H9 (cell line): ENCODE measurements around the gene GABRR3. TPM values are rescaled to one million over a fixed set of nuclear protein-coding genes. Genes with fewer than 3 reads are reported as not detected.

Source experiments
- DNase-seq: peaks from one replicate; pipeline ENCODE4 v3.0.0-alpha.2; 2017
- H2AFZ ChIP-seq: one replicate; pipeline ENCODE4 v1.6.1; 2013; ENCODE audit warnings: mild to moderate bottlenecking, low read length, control low read depth, moderate library complexity
- H2AK5ac ChIP-seq: 2 replicates; pipeline ENCODE4 v1.6.1; 2013; ENCODE audit warnings: low read length, control low read depth, mixed read lengths; ENCODE audit not compliant: insufficient read length
- H2BK120ac ChIP-seq: one replicate; pipeline ENCODE4 v1.6.1; 2013; ENCODE audit warnings: low read depth, mild to moderate bottlenecking, low read length, control low read depth, inconsistent platforms; ENCODE audit not compliant: poor library complexity, severe bottlenecking
- H2BK12ac ChIP-seq: 2 replicates; pipeline ENCODE4 v1.6.1; 2013; ENCODE audit warnings: low read length, control low read depth, mixed read lengths, low read depth; ENCODE audit not compliant: insufficient read length
- H2BK15ac ChIP-seq: 2 replicates; pipeline ENCODE4 v1.6.1; 2013; ENCODE audit warnings: low read depth, low read length, control low read depth
- H2BK20ac ChIP-seq: one replicate; pipeline ENCODE4 v1.6.1; 2013; ENCODE audit warnings: low read depth, mild to moderate bottlenecking, low read length, control low read depth, inconsistent platforms; ENCODE audit not compliant: poor library complexity, severe bottlenecking
- H2BK5ac ChIP-seq: 2 replicates; pipeline ENCODE4 v1.6.1; 2013; ENCODE audit warnings: low read length, control low read depth, mixed read lengths; ENCODE audit not compliant: insufficient read length
- H3K14ac ChIP-seq: 2 replicates; pipeline ENCODE4 v1.6.1; 2013; ENCODE audit warnings: low read length, control low read depth; ENCODE audit not compliant: insufficient read depth
- H3K18ac ChIP-seq: 2 replicates; pipeline ENCODE4 v1.6.1; 2013; ENCODE audit warnings: low read depth, mild to moderate bottlenecking, mixed read lengths, low read length, control low read depth; ENCODE audit not compliant: insufficient read length
- H3K23ac ChIP-seq: 2 replicates; pipeline ENCODE4 v1.6.1; 2013; ENCODE audit warnings: low read length, control low read depth, mixed read lengths, low read depth; ENCODE audit not compliant: insufficient read length
- H3K23me2 ChIP-seq: 2 replicates; pipeline ENCODE4 v1.6.1; 2013; ENCODE audit warnings: low read depth, mild to moderate bottlenecking, mixed read lengths, low read length, control low read depth; ENCODE audit not compliant: insufficient read length, poor library complexity, severe bottlenecking
- H3K27ac ChIP-seq: 2 replicates; pipeline ENCODE4 v1.5.1; 2013; ENCODE audit warnings: low read length, control low read depth, mixed read lengths, low read depth; ENCODE audit not compliant: insufficient read length
- H3K27me3 ChIP-seq: 2 replicates; pipeline ENCODE4 v1.6.1; 2013; ENCODE audit warnings: low read length, control low read depth, inconsistent platforms; ENCODE audit not compliant: insufficient read depth
- H3K4ac ChIP-seq: 2 replicates; pipeline ENCODE4 v1.6.1; 2013; ENCODE audit warnings: low read depth, mild to moderate bottlenecking, control low read depth, inconsistent platforms, low read length, moderate library complexity
- H3K4me1 ChIP-seq: 2 replicates; pipeline ENCODE4 v1.6.1; 2013; ENCODE audit warnings: low read length, control low read depth, inconsistent platforms; ENCODE audit not compliant: insufficient read depth
- H3K4me2 ChIP-seq: 2 replicates; pipeline ENCODE4 v1.6.1; 2013; ENCODE audit warnings: low read length, control low read depth, mixed read lengths; ENCODE audit not compliant: insufficient read length, insufficient read depth
- H3K56ac ChIP-seq: 2 replicates; pipeline ENCODE4 v1.6.1; 2013; ENCODE audit warnings: low read depth, mild to moderate bottlenecking, mixed read lengths, low read length, control low read depth; ENCODE audit not compliant: insufficient read length
- H3K79me1 ChIP-seq: 2 replicates; pipeline ENCODE4 v1.6.1; 2013; ENCODE audit warnings: low read depth, mild to moderate bottlenecking, moderate library complexity, low read length, control low read depth, inconsistent platforms; ENCODE audit not compliant: insufficient read depth, poor library complexity, severe bottlenecking
- H3K79me2 ChIP-seq: 2 replicates; pipeline ENCODE4 v1.6.1; 2013; ENCODE audit warnings: low read length, control low read depth, inconsistent platforms; ENCODE audit not compliant: insufficient read depth
- H3K9ac ChIP-seq: 2 replicates; pipeline ENCODE4 v1.6.1; 2013; ENCODE audit warnings: low read length, control low read depth, mixed read lengths; ENCODE audit not compliant: insufficient read length; ENCODE audit errors: extremely low read depth
- H3K9me3 ChIP-seq: one replicate; pipeline ENCODE4 v1.6.1; 2013; ENCODE audit warnings: low read depth, low read length, inconsistent platforms; ENCODE audit not compliant: control insufficient read depth
- H3T11ph ChIP-seq: one replicate; pipeline ENCODE4 v1.6.1; 2013; ENCODE audit warnings: mild to moderate bottlenecking, low read length, control low read depth, inconsistent platforms
- H4K20me1 ChIP-seq: one replicate; pipeline ENCODE4 v1.6.1; 2013; ENCODE audit not compliant: control insufficient read depth, insufficient read length, insufficient read depth
- H4K5ac ChIP-seq: 2 replicates; pipeline ENCODE4 v1.6.1; 2013; ENCODE audit warnings: low read depth, mild to moderate bottlenecking, mixed read lengths, low read length, control low read depth; ENCODE audit not compliant: insufficient read length
- H4K8ac ChIP-seq: replicated peaks from 2 replicates; pipeline ENCODE4 v1.6.1; 2013; ENCODE audit warnings: low read length, control low read depth, mixed read lengths, low read depth; ENCODE audit not compliant: insufficient read length
- H4K91ac ChIP-seq: 2 replicates; pipeline ENCODE4 v1.6.1; 2013; ENCODE audit warnings: low read depth, mild to moderate bottlenecking, moderate library complexity, mixed read lengths, low read length, control low read depth; ENCODE audit not compliant: insufficient read length
- H3K27ac Mint-ChIP-seq, 3 experiments: 2 replicates in 2 of 3; 3 replicates in 1 of 3; pipeline ENCODE4 v1.8.0; 2020 to 2021; ENCODE audit warnings: mixed read lengths in 3 of 3, mild to moderate bottlenecking in 1 of 3, moderate library complexity in 1 of 3
- H3K27me3 Mint-ChIP-seq: 2 replicates; pipeline ENCODE4 v1.8.0; 2021; ENCODE audit warnings: low read depth, mild to moderate bottlenecking, moderate library complexity, mixed read lengths
- H3K36me3 Mint-ChIP-seq, 3 experiments: 2 replicates in 2 of 3; 3 replicates in 1 of 3; pipeline ENCODE4 v1.8.0; 2020 to 2021; ENCODE audit warnings: low read depth in 3 of 3, mixed read lengths in 3 of 3; ENCODE audit not compliant: insufficient read depth in 1 of 3
- H3K4me1 Mint-ChIP-seq, 2 experiments: 2 replicates each; pipeline ENCODE4 v1.8.0; 2020; ENCODE audit warnings: mixed read lengths in 2 of 2
- H3K4me3 Mint-ChIP-seq, 2 experiments: 2 replicates in 1 of 2; 3 replicates in 1 of 2; pipeline ENCODE4 v1.8.0; 2020 to 2021; ENCODE audit warnings: mild to moderate bottlenecking in 2 of 2, mixed read lengths in 2 of 2, moderate library complexity in 1 of 2
- H3K9me3 Mint-ChIP-seq, 2 experiments: 2 replicates in 1 of 2; 3 replicates in 1 of 2; pipeline ENCODE4 v1.8.0; 2020; ENCODE audit warnings: mild to moderate bottlenecking in 2 of 2, mixed read lengths in 2 of 2, moderate library complexity in 1 of 2
- CTCF ChIP-seq: fragments of 200-600 bp; sonication (generic); conservative IDR thresholded peaks from 3 replicates; pipeline ENCODE4 v1.8.0; 2021; ENCODE audit warnings: antibody characterized with exemption, mild to moderate bottlenecking
- WGBS: extraction: QIAGEN DNeasy Blood & Tissue Kit; methylation state at CpG from one replicate; pipeline ENCODE4 v1.1.7; 2013; ENCODE audit warnings: missing lambda C conversion rate, low lambda C conversion rate, mixed read lengths; ENCODE audit not compliant: insufficient read length; ENCODE audit errors: extremely low coverage; 5-methylcytosine and 5-hydroxymethylcytosine counted together
- total RNA-seq: library from RNA; stranded (reverse); gene quantifications from 2 replicates; pipeline ENCODE4 v1.2.1, GENCODE V29; 2021

GABRR3 gene
- total RNA-seq, 1 experiment from 2014 or later = not detected

- Mint-ChIP-seq H3K36me3 (peaks cover 0 to 8% (median 1%) of the 10 kb centered on the region in 3 experiments; a peak in 3 of 7 replicates), H3K27me3 (no peaks in the 10 kb centered on the region)
- no CpG with 5 or more reads among the region's 2 CpGs for WGBS
These were observed 44.4 kb downstream of the GABRR3 start for GRCh38 chr3:97990624-97991292.

More at GRCh38 chr3:97990624-97991292, 44.4 kb downstream of the GABRR3 start:
- Histone ChIP-seq H3K9me3 (no peaks in the 10 kb centered on the region), H2AK5ac (no peak overlapping the region), H3K56ac (no peak overlapping the region), H3K14ac (no peak overlapping the region), H4K91ac (no peak overlapping the region), H3K4me2 (no peak overlapping the region), H3T11ph (no peak overlapping the region), H2BK20ac (no peak overlapping the region), H2BK12ac (no peak overlapping the region), H3K9ac (no peak overlapping the region), H2AFZ (no peak overlapping the region), H2BK15ac (no peak overlapping the region), H3K4me1 (peaks cover 4% of the 10 kb centered on the region; the same call in 1 of the 2 replicates), H2BK5ac (no peak overlapping the region), H3K4ac (no peak overlapping the region), H3K18ac (no peak overlapping the region), H4K8ac (no peak overlapping the region), H3K79me2 (no peaks in the 10 kb centered on the region), H4K20me1 (no peaks in the 10 kb centered on the region), H3K23me2 (peaks cover 5% of the 10 kb centered on the region), H3K79me1 (no peaks in the 10 kb centered on the region), H3K23ac (no peak overlapping the region), H4K5ac (no peak overlapping the region), H3K27me3 (no peaks in the 10 kb centered on the region), H2BK120ac (no peak overlapping the region), H3K27ac (no peak overlapping the region)
- no peak overlapping the region for H3K4me3 Mint-ChIP-seq
- H3K27ac Mint-ChIP-seq = no peak overlapping the region
- no peak for TF ChIP-seq CTCF
- H3K9me3 Mint-ChIP-seq = peaks cover 0 to 7% of the 10 kb centered on the region in 2 experiments; a peak in 3 of 5 replicates
- H3K4me1 Mint-ChIP-seq = peaks cover 26 to 29% of the 10 kb centered on the region in 2 experiments
- DNase-seq = no peak
